KMS-11 (cell line): Measurements from ENCODE around the gene VENTX.

Experiments
- H2AFZ ChIP-seq: fragments of 200-600 bp; sonication (generic); 2 replicates; pipeline ENCODE4 v1.6.1; 2016; ENCODE audit warnings: antibody characterized with exemption, mixed run types, low read depth
- H3K27ac ChIP-seq: fragments of 200-600 bp; sonication (generic); 2 replicates; pipeline ENCODE4 v1.6.1; 2016; ENCODE audit warnings: mild to moderate bottlenecking, mixed run types
- H3K27me3 ChIP-seq: fragments of 200-600 bp; sonication (generic); 2 replicates; pipeline ENCODE4 v1.6.1; 2017; ENCODE audit warnings: mild to moderate bottlenecking, low read depth, mixed run types, moderate library complexity; ENCODE audit not compliant: insufficient read depth
- H3K36me3 ChIP-seq: fragments of 200-600 bp; sonication (generic); 2 replicates; pipeline ENCODE4 v1.6.1; 2017; ENCODE audit warnings: mild to moderate bottlenecking, mixed run types; ENCODE audit not compliant: insufficient read depth
- H3K4me1 ChIP-seq: fragments of 200-600 bp; sonication (generic); 2 replicates; pipeline ENCODE4 v1.6.1; 2016; ENCODE audit warnings: mild to moderate bottlenecking, low read depth, mixed run types; ENCODE audit not compliant: poor library complexity, severe bottlenecking
- H3K4me2 ChIP-seq: fragments of 200-600 bp; sonication (generic); 2 replicates; pipeline ENCODE4 v1.7.0; 2016; ENCODE audit warnings: mild to moderate bottlenecking, mixed run types
- H3K4me3 ChIP-seq: fragments of 200-600 bp; sonication (generic); IDR thresholded peaks from 2 replicates; pipeline ENCODE4 v1.6.1; 2017; ENCODE audit warnings: low read depth, low read length, mixed read lengths; ENCODE audit not compliant: insufficient read depth
- H3K79me2 ChIP-seq: fragments of 200-600 bp; sonication (generic); 2 replicates; pipeline ENCODE4 v1.6.1; 2016; ENCODE audit warnings: low read depth, mixed run types; ENCODE audit not compliant: insufficient read depth
- H3K9ac ChIP-seq: fragments of 200-600 bp; sonication (generic); 2 replicates; pipeline ENCODE4 v1.6.1; 2016; ENCODE audit warnings: mild to moderate bottlenecking, mixed run types
- H4K20me1 ChIP-seq: fragments of 200-600 bp; sonication (generic); 2 replicates; pipeline ENCODE4 v1.6.1; 2016; ENCODE audit warnings: mild to moderate bottlenecking, mixed run types; ENCODE audit not compliant: insufficient read depth
- CTCF ChIP-seq: fragments of 200-600 bp; sonication (generic); conservative IDR thresholded peaks from 2 replicates; pipeline ENCODE4 v1.6.1; 2017; ENCODE audit warnings: low read depth, mild to moderate bottlenecking, antibody characterized with exemption, low read length, moderate library complexity, mixed read lengths

Gene VENTX

GRCh38 chr10:133274751-133275683, 37.4 kb downstream of the VENTX start:
- H4K20me1 ChIP-seq, result no peaks in the 10 kb centered on the region
- H3K79me2 ChIP-seq, result no peaks in the 10 kb centered on the region
- peak overlapping the region; percentile 60 for H3K9ac ChIP-seq
- no peaks in the 10 kb centered on the region for H3K36me3 ChIP-seq
- peak overlapping the region; percentile 82 for H3K27ac ChIP-seq
- H3K27me3 ChIP-seq, result no peaks in the 10 kb centered on the region
- no peak overlapping the region for H3K4me3 ChIP-seq
- TF ChIP-seq CTCF, result no peak
- H3K4me2 ChIP-seq, result peak overlapping the region; percentile 90
- peaks cover 55% of the 10 kb centered on the region for H3K4me1 ChIP-seq
- H2AFZ ChIP-seq, result no peak overlapping the region

GRCh38 chr10:133275684-133276092, 38.0 kb downstream of the VENTX start:
- H3K27ac ChIP-seq, result peak overlapping the region; percentile 82
- H3K79me2 ChIP-seq, result no peaks in the 10 kb centered on the region
- H3K9ac ChIP-seq, result peak overlapping the region; percentile 60; the same call in 1 of the 2 replicates
- no peak overlapping the region for H2AFZ ChIP-seq
- no peak overlapping the region for H3K4me3 ChIP-seq
- no peaks in the 10 kb centered on the region for H3K27me3 ChIP-seq
- peak overlapping the region; percentile 90 for H3K4me2 ChIP-seq
- no peaks in the 10 kb centered on the region for H3K36me3 ChIP-seq
- H4K20me1 ChIP-seq, result no peaks in the 10 kb centered on the region
- TF ChIP-seq CTCF, result 0 out of 2 replicates have a peak, but pooled peaks have one; percentile 23
- H3K4me1 ChIP-seq, result peaks cover 62% of the 10 kb centered on the region

- Histone ChIP-seq H3K27ac (peak overlapping the region; percentile 82; the same call in 1 of the 2 replicates), H3K36me3 (no peaks in the 10 kb centered on the region), H3K27me3 (no peaks in the 10 kb centered on the region), H3K4me3 (no peak overlapping the region), H3K79me2 (no peaks in the 10 kb centered on the region), H2AFZ (no peak overlapping the region), H3K4me2 (peak overlapping the region; percentile 90), H3K9ac (peak overlapping the region; percentile 60; the same call in 1 of the 2 replicates), H4K20me1 (no peaks in the 10 kb centered on the region), H3K4me1 (peaks cover 63% of the 10 kb centered on the region)
- TF ChIP-seq CTCF, result no peak
These were observed 38.4 kb downstream of the VENTX start for GRCh38 chr10:133276100-133276434.

- TF ChIP-seq CTCF, result no peak
- Histone ChIP-seq H3K36me3 (no peaks in the 10 kb centered on the region), H3K27ac (peak within 1 kb of the TSS; percentile 82), H2AFZ (no peak within 1 kb of the TSS), H3K79me2 (no peaks in the 10 kb centered on the region), H3K4me2 (peak within 1 kb of the TSS; percentile 90), H3K4me1 (peaks cover 63% of the 10 kb centered on the region), H3K9ac (peak within 1 kb of the TSS; percentile 60; the same call in 1 of the 2 replicates), H3K27me3 (no peaks in the 10 kb centered on the region), H3K4me3 (no peak within 1 kb of the TSS), H4K20me1 (no peaks in the 10 kb centered on the region)
These were observed 39.0 kb downstream of the VENTX start, which contains the start of gene ADAM8 for GRCh38 chr10:133276435-133277201. ADAM8 (minus strand) TSS chr10:133276868; CDS start chr10:133276817, 51 bp downstream.
